ENCODE measurements around the gene TNFRSF11A.

TNFRSF11A gene

GRCh38 chr18:62437235-62438017 is 112.3 kb downstream of the TNFRSF11A start:
- Histone ChIP-seq H3K79me2 (ENCODE audit: low read length) (no peaks in the 10 kb centered on the region), H4K20me1 (ENCODE audit: insufficient read depth, low read length) (no peaks in the 10 kb centered on the region), H3F3A (ENCODE audit: insufficient read depth, low read length) (no peaks in the 10 kb centered on the region), H3K9me2 (replicated peaks; ENCODE audit: insufficient read depth, low read length) (no peaks in the 10 kb centered on the region), H3K4me1 (ENCODE audit: low read length) (no peaks in the 10 kb centered on the region), H3K9ac (ENCODE audit: low read length) (no peak overlapping the region), H3K27me3 (replicated peaks; ENCODE audit: insufficient read depth, low read length) (no peaks in the 10 kb centered on the region), H3K4me3 (ENCODE audit: low read length) (no peak overlapping the region), H3K9me3 (replicated peaks; ENCODE audit: insufficient read depth, low read length) (no peaks in the 10 kb centered on the region), H3K27ac (ENCODE audit: low read length) (no peak overlapping the region), H3K4me2 (ENCODE audit: low read depth, low read length) (no peak overlapping the region), H3K36me3 (replicated peaks; ENCODE audit: insufficient read depth, low read length) (no peaks in the 10 kb centered on the region), H2AFZ (ENCODE audit: low read length) (no peak overlapping the region)
- DNase-seq, result no peak
- TF ChIP-seq EZH2phosphoT487 (IDR thresholded peaks at IDR 0.05; ENCODE audit: low read length), result no peak
- no peak for TF ChIP-seq EZH2 (optimal IDR thresholded peaks at IDR 0.05; ENCODE audit: low read depth, low read length)
- no peak for TF ChIP-seq CTCF (IDR thresholded peaks at IDR 0.05; ENCODE audit: low read length)

GRCh38 chr18:62438018-62438329 is 112.9 kb downstream of the TNFRSF11A start:
- Histone ChIP-seq H3K9ac (ENCODE audit: low read length) (no peak overlapping the region), H3K79me2 (ENCODE audit: low read length) (no peaks in the 10 kb centered on the region), H3K36me3 (replicated peaks; ENCODE audit: insufficient read depth, low read length) (no peaks in the 10 kb centered on the region), H3K27ac (ENCODE audit: low read length) (no peak overlapping the region), H3K9me3 (replicated peaks; ENCODE audit: insufficient read depth, low read length) (no peaks in the 10 kb centered on the region), H3F3A (ENCODE audit: insufficient read depth, low read length) (no peaks in the 10 kb centered on the region), H3K4me2 (ENCODE audit: low read depth, low read length) (no peak overlapping the region), H2AFZ (ENCODE audit: low read length) (no peak overlapping the region), H3K9me2 (replicated peaks; ENCODE audit: insufficient read depth, low read length) (no peaks in the 10 kb centered on the region), H4K20me1 (ENCODE audit: insufficient read depth, low read length) (no peaks in the 10 kb centered on the region), H3K4me3 (ENCODE audit: low read length) (no peak overlapping the region), H3K4me1 (ENCODE audit: low read length) (no peaks in the 10 kb centered on the region), H3K27me3 (replicated peaks; ENCODE audit: insufficient read depth, low read length) (no peaks in the 10 kb centered on the region)
- TF ChIP-seq CTCF (IDR thresholded peaks at IDR 0.05; ENCODE audit: low read length), result no peak
- TF ChIP-seq EZH2phosphoT487 (IDR thresholded peaks at IDR 0.05; ENCODE audit: low read length), result no peak
- no peak for TF ChIP-seq EZH2 (optimal IDR thresholded peaks at IDR 0.05; ENCODE audit: low read depth, low read length)
- DNase-seq, result no peak

GRCh38 chr18:62438402-62438801 is 113.3 kb downstream of the TNFRSF11A start:
- H3K27ac ChIP-seq (ENCODE audit: low read length), result no peak overlapping the region

More at GRCh38 chr18:62438402-62438801, 113.3 kb downstream of the TNFRSF11A start:
- Histone ChIP-seq H3K9ac (ENCODE audit: low read length) (no peak overlapping the region), H3K27me3 (replicated peaks; ENCODE audit: insufficient read depth, low read length) (no peaks in the 10 kb centered on the region), H3K4me1 (ENCODE audit: low read length) (no peaks in the 10 kb centered on the region), H3F3A (ENCODE audit: insufficient read depth, low read length) (no peaks in the 10 kb centered on the region), H3K9me2 (replicated peaks; ENCODE audit: insufficient read depth, low read length) (no peaks in the 10 kb centered on the region), H3K4me2 (ENCODE audit: low read depth, low read length) (no peak overlapping the region), H2AFZ (ENCODE audit: low read length) (no peak overlapping the region), H3K36me3 (replicated peaks; ENCODE audit: insufficient read depth, low read length) (no peaks in the 10 kb centered on the region), H3K4me3 (ENCODE audit: low read length) (no peak overlapping the region), H3K79me2 (ENCODE audit: low read length) (no peaks in the 10 kb centered on the region), H3K9me3 (replicated peaks; ENCODE audit: insufficient read depth, low read length) (no peaks in the 10 kb centered on the region), H4K20me1 (ENCODE audit: insufficient read depth, low read length) (no peaks in the 10 kb centered on the region)
- no peak for DNase-seq
- TF ChIP-seq EZH2phosphoT487 (IDR thresholded peaks at IDR 0.05; ENCODE audit: low read length) (no peak), EZH2 (optimal IDR thresholded peaks at IDR 0.05; ENCODE audit: low read depth, low read length) (no peak), CTCF (IDR thresholded peaks at IDR 0.05; ENCODE audit: low read length) (no peak)

All from MM.1S (cell line).